Measurements from ENCODE around the gene FGF18.

Gene FGF18

GRCh38 chr5:171470420-171470819 is 51.0 kb downstream of the FGF18 start:
- DNase-seq (ENCODE audit: low spot score): no peak

- DNase-seq (ENCODE audit: low spot score): no peak
Measured at GRCh38 chr5:171474230-171474813, 54.9 kb downstream of the FGF18 start.

GRCh38 chr5:171475596-171475995 is 56.1 kb downstream of the FGF18 start:
- DNase-seq (ENCODE audit: low spot score): no peak

- DNase-seq (ENCODE audit: low spot score): no peak
Measured at GRCh38 chr5:171476701-171477100, 57.3 kb downstream of the FGF18 start.

GRCh38 chr5:171477101-171477500 is 57.7 kb downstream of the FGF18 start:
- DNase-seq (ENCODE audit: low spot score): no peak

- no peak for DNase-seq (ENCODE audit: low spot score)
Measured at GRCh38 chr5:171477666-171478065, 58.2 kb downstream of the FGF18 start.

- DNase-seq (ENCODE audit: low spot score): no peak
Measured at GRCh38 chr5:171478946-171479775, 59.7 kb downstream of the FGF18 start.

- no peak for DNase-seq (ENCODE audit: low spot score)
Measured at GRCh38 chr5:171479776-171480125, 60.3 kb downstream of the FGF18 start.

- no peak for DNase-seq (ENCODE audit: low spot score)
Measured at GRCh38 chr5:171480239-171480638, 60.8 kb downstream of the FGF18 start.

- no peak for DNase-seq (ENCODE audit: low spot score)
Measured at GRCh38 chr5:171481571-171482433, 62.4 kb downstream of the FGF18 start.

GRCh38 chr5:171482434-171482730 is 62.9 kb downstream of the FGF18 start:
- DNase-seq (ENCODE audit: low spot score): no peak

GRCh38 chr5:171483551-171484135 is 64.2 kb downstream of the FGF18 start:
- no peak for DNase-seq (ENCODE audit: low spot score)

- DNase-seq (ENCODE audit: low spot score): peak; percentile 34
Measured at GRCh38 chr5:171484460-171484899, 65.0 kb downstream of the FGF18 start.

- no peak for DNase-seq (ENCODE audit: low spot score)
Measured at GRCh38 chr5:171485668-171486067, 66.2 kb downstream of the FGF18 start.

GRCh38 chr5:171486613-171487012 is 67.2 kb downstream of the FGF18 start:
- no peak for DNase-seq (ENCODE audit: low spot score)

- DNase-seq (ENCODE audit: low spot score): no peak
Measured at GRCh38 chr5:171488876-171489275, 69.4 kb downstream of the FGF18 start.

GRCh38 chr5:171492781-171493180 is 73.3 kb downstream of the FGF18 start:
- DNase-seq (ENCODE audit: low spot score): no peak

- no peak for DNase-seq (ENCODE audit: low spot score)
Measured at GRCh38 chr5:171493646-171494393, 74.4 kb downstream of the FGF18 start.

GRCh38 chr5:171494452-171495121 is 75.1 kb downstream of the FGF18 start:
- DNase-seq (ENCODE audit: low spot score): no peak

GRCh38 chr5:171495122-171495700 is 75.8 kb downstream of the FGF18 start:
- no peak for DNase-seq (ENCODE audit: low spot score)

GRCh38 chr5:171496456-171496855 is 77.0 kb downstream of the FGF18 start:
- no peak for DNase-seq (ENCODE audit: low spot score)

All from activated CD4-positive, alpha-beta T cell treated with anti-CD3 and anti-CD28 coated beads, Interleukin-2, Interleukin-4, amounts not matched to agents 100 ng/mL and 50 ng/mL, durations not matched to agents 16 hours and 8 hours (primary cell).